LNCaP clone FGC (cell line): Measurements from ENCODE around the gene MAP1LC3B.

Experiments
- DNase-seq: peaks from one replicate; pipeline ENCODE4 v3.0.0-alpha.2; 2011; ENCODE audit warnings: low read depth
- H3K4me3 ChIP-seq: 2 replicates; pipeline ENCODE4 v1.5.1; 2011; ENCODE audit warnings: mild to moderate bottlenecking, low read depth, low read length, control low read depth
- CTCF ChIP-seq: IDR thresholded peaks from 2 replicates; pipeline ENCODE4 v1.5.1; 2012; ENCODE audit warnings: mild to moderate bottlenecking; ENCODE audit not compliant: control insufficient read depth, insufficient read depth; ENCODE audit errors: extremely low read depth

Gene MAP1LC3B

GRCh38 chr16:87410968-87411367 lies 18.8 kb downstream of the MAP1LC3B start:
- no peak for DNase-seq
- TF ChIP-seq CTCF = no peak
- H3K4me3 ChIP-seq = no peak overlapping the region

- DNase-seq = no peak
- H3K4me3 ChIP-seq = no peak overlapping the region
- TF ChIP-seq CTCF = no peak
These were observed 19.5 kb downstream of the MAP1LC3B start for GRCh38 chr16:87411375-87412271.

- no peak for DNase-seq
- no peak overlapping the region for H3K4me3 ChIP-seq
- no peak for TF ChIP-seq CTCF
These were observed 20.3 kb downstream of the MAP1LC3B start for GRCh38 chr16:87412371-87412995.

- TF ChIP-seq CTCF = no peak
- no peak overlapping the region for H3K4me3 ChIP-seq
- DNase-seq = no peak
These were observed 20.9 kb downstream of the MAP1LC3B start for GRCh38 chr16:87412996-87413421.

- H3K4me3 ChIP-seq = no peak overlapping the region
- DNase-seq = no peak
- no peak for TF ChIP-seq CTCF
These were observed 22.1 kb downstream of the MAP1LC3B start for GRCh38 chr16:87414251-87414680.

GRCh38 chr16:87415441-87415840 lies 23.3 kb downstream of the MAP1LC3B start:
- no peak for DNase-seq
- no peak for TF ChIP-seq CTCF

More at GRCh38 chr16:87415441-87415840, 23.3 kb downstream of the MAP1LC3B start:
- no peak overlapping the region for H3K4me3 ChIP-seq
